ENCODE data around the gene MYLIP. TPM values are rescaled to one million over a fixed set of nuclear protein-coding genes. Genes with fewer than 3 reads are reported as not detected.

The MYLIP gene
- total RNA-seq, 1 experiment from 2014 or later: 27.0 TPM

DNA sequence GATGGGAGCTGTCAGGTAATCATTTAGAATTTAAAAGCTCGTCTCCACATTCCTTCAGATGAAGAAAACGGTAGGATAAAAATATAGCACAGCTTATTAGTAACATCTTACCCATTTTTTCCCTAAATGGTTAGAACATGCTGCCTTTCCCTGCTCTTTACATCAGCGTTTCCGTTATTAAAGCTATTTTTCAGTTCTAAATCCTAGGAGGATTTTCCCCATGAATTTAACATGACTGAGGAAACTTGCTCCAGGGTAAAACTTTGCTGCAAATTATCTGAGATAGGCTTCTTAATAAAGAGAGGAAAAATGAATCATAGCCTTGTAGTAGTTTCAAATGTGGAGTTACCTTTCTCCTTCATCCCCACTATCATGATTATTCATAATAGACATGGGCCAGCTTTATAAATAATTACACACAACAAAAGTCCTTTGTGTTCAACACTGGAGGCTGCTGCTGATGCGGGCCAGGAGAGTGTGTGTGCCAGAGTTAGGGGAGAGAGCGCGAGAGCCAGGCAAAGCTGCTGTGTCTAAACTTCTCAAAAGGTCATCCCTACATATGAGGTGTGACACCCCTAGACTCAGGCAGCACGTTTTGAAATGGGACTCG, 24.4 kb downstream of the MYLIP start:
- Histone ChIP-seq H2BK12ac (ENCODE audit: insufficient read length, low read depth, low read length) (no peak overlapping the region), H2BK20ac (ENCODE audit: low read depth, low read length, poor library complexity, severe bottlenecking) (no peak overlapping the region), H3K56ac (ENCODE audit: insufficient read length, low read depth, low read length) (no peak overlapping the region), H3K18ac (ENCODE audit: insufficient read length, low read depth, low read length) (no peak overlapping the region), H2AK5ac (ENCODE audit: insufficient read length, low read length) (no peak overlapping the region), H2AFZ (ENCODE audit: low read length) (no peak overlapping the region), H4K8ac (replicated peaks; ENCODE audit: insufficient read length, low read depth, low read length) (no peak overlapping the region), H3K79me2 (ENCODE audit: insufficient read depth, low read length) (no peaks in the 10 kb centered on the region), H3K4ac (ENCODE audit: low read depth, low read length) (no peak overlapping the region), H4K91ac (ENCODE audit: insufficient read length, low read depth, low read length) (no peak overlapping the region), H3K27ac (ENCODE audit: insufficient read length, low read depth, low read length) (no peak overlapping the region), H3K4me1 (ENCODE audit: insufficient read depth, low read length) (no peaks in the 10 kb centered on the region), H4K20me1 (ENCODE audit: control insufficient read depth, insufficient read depth, insufficient read length) (no peaks in the 10 kb centered on the region), H2BK15ac (ENCODE audit: low read depth, low read length) (no peak overlapping the region), H3K23me2 (ENCODE audit: insufficient read length, low read depth, low read length, poor library complexity, severe bottlenecking) (no peaks in the 10 kb centered on the region), H2BK5ac (ENCODE audit: insufficient read length, low read length) (no peak overlapping the region), H2BK120ac (ENCODE audit: low read depth, low read length, poor library complexity, severe bottlenecking) (no peak overlapping the region), H3K14ac (ENCODE audit: insufficient read depth, low read length) (no peak overlapping the region), H3K4me2 (ENCODE audit: insufficient read depth, insufficient read length, low read length) (no peak overlapping the region), H3K23ac (ENCODE audit: insufficient read length, low read depth, low read length) (no peak overlapping the region), H3K9me3 (ENCODE audit: control insufficient read depth, low read depth, low read length) (no peaks in the 10 kb centered on the region), H3K9ac (ENCODE audit: extremely low read depth, insufficient read length, low read length) (no peak overlapping the region), H3K79me1 (ENCODE audit: insufficient read depth, low read depth, low read length, poor library complexity, severe bottlenecking) (no peaks in the 10 kb centered on the region), H3K27me3 (ENCODE audit: insufficient read depth, low read length) (no peaks in the 10 kb centered on the region), H3T11ph (ENCODE audit: low read length) (no peak overlapping the region), H4K5ac (ENCODE audit: insufficient read length, low read depth, low read length) (no peak overlapping the region)
- DNase-seq: no peak
- Mint-ChIP-seq H3K4me3 (no peak overlapping the region), H3K27ac (no peak overlapping the region; a peak in 1 of 7 replicates), H3K36me3 (ENCODE audit: insufficient read depth in 1 of 3, low read depth in 3 of 3) (peaks cover 7 to 35% (median 30%) of the 10 kb centered on the region in 3 experiments; a peak in 6 of 7 replicates), H3K9me3 (no peaks in the 10 kb centered on the region), H3K27me3 (ENCODE audit: low read depth) (no peaks in the 10 kb centered on the region), H3K4me1 (no peaks in the 10 kb centered on the region; a peak in 1 of 4 replicates)
- TF ChIP-seq, protein P1, sequence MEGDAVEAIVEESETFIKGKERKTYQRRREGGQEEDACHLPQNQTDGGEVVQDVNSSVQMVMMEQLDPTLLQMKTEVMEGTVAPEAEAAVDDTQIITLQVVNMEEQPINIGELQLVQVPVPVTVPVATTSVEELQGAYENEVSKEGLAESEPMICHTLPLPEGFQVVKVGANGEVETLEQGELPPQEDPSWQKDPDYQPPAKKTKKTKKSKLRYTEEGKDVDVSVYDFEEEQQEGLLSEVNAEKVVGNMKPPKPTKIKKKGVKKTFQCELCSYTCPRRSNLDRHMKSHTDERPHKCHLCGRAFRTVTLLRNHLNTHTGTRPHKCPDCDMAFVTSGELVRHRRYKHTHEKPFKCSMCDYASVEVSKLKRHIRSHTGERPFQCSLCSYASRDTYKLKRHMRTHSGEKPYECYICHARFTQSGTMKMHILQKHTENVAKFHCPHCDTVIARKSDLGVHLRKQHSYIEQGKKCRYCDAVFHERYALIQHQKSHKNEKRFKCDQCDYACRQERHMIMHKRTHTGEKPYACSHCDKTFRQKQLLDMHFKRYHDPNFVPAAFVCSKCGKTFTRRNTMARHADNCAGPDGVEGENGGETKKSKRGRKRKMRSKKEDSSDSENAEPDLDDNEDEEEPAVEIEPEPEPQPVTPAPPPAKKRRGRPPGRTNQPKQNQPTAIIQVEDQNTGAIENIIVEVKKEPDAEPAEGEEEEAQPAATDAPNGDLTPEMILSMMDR (conservative IDR thresholded peaks at IDR 0.05): no peak
- no CpG with 5 or more reads among the region's 9 CpGs for WGBS (ENCODE audit: extremely low coverage, insufficient read length, low lambda C conversion rate)
